KBM-7 (cell line): ENCODE results near the gene TBX21.

Experiments
- DNase-seq: peaks from one replicate; pipeline ENCODE4 v3.0.0-alpha.2; 2015
- in situ Hi-C: fragments of 300-500 bp; cut with MboI; formaldehyde crosslinking; loops from 2 replicates; pipeline ENCODE4 v1.14.3; 2020; ENCODE audit warnings: low sequenced_read_pairs, low pct_unique_long_range_greater_than_20kb, mixed read lengths

The TBX21 gene

GRCh38 chr17:47697906-47698711, 34.9 kb upstream of the TBX21 start:
- no peak for DNase-seq
- in situ Hi-C loops = no loop called here

- in situ Hi-C loops = no loop called here
- peak; percentile 73 for DNase-seq
Observed at GRCh38 chr17:47698749-47699535, 34.1 kb upstream of the TBX21 start.

GRCh38 chr17:47699536-47699840, 33.5 kb upstream of the TBX21 start:
- DNase-seq = no peak
- in situ Hi-C loops = no loop called here

GRCh38 chr17:47700471-47701449, 32.3 kb upstream of the TBX21 start:
- in situ Hi-C loops = no loop called here
- no peak for DNase-seq

GRCh38 chr17:47701608-47702007, 31.4 kb upstream of the TBX21 start:
- no peak for DNase-seq
- in situ Hi-C loops = no loop called here

- in situ Hi-C loops = no loop called here
- DNase-seq = no peak
Observed at GRCh38 chr17:47702391-47702995, 30.5 kb upstream of the TBX21 start.

GRCh38 chr17:47703191-47703591, 29.8 kb upstream of the TBX21 start:
- in situ Hi-C loops = no loop called here
- peak; percentile 48 for DNase-seq

- in situ Hi-C loops = no loop called here
- DNase-seq = no peak
Observed at GRCh38 chr17:47703671-47704070, 29.4 kb upstream of the TBX21 start.

- in situ Hi-C loops = no loop called here
- no peak for DNase-seq
Observed at GRCh38 chr17:47704116-47704515, 28.9 kb upstream of the TBX21 start.

- no peak for DNase-seq
- in situ Hi-C loops = no loop called here
Observed at GRCh38 chr17:47704736-47705135, 28.3 kb upstream of the TBX21 start.

GRCh38 chr17:47705536-47706530, 27.2 kb upstream of the TBX21 start:
- in situ Hi-C loops = no loop called here
- DNase-seq = no peak

GRCh38 chr17:47707056-47707804, 25.8 kb upstream of the TBX21 start:
- in situ Hi-C loops = no loop called here

GRCh38 chr17:47707884-47708283, 25.2 kb upstream of the TBX21 start:
- no peak for DNase-seq
- in situ Hi-C loops = no loop called here

More at GRCh38 chr17:47707056-47707804, 25.8 kb upstream of the TBX21 start:
- no peak for DNase-seq

- in situ Hi-C loops = no loop called here
- no peak for DNase-seq
Observed at GRCh38 chr17:47708312-47708863, 24.6 kb upstream of the TBX21 start.

- no peak for DNase-seq
- in situ Hi-C loops = no loop called here
Observed at GRCh38 chr17:47708864-47709541, 24.0 kb upstream of the TBX21 start.

GRCh38 chr17:47709594-47709993, 23.4 kb upstream of the TBX21 start:
- in situ Hi-C loops = no loop called here
- no peak for DNase-seq
